Measurements from ENCODE around the gene PDZRN4. TPM values are rescaled to one million over a fixed set of nuclear protein-coding genes. Genes with fewer than 3 reads are reported as not detected.

PDZRN4 gene
- total RNA-seq, 1 experiment from 2014 or later = not detected

- H3K27me3 Mint-ChIP-seq (ENCODE audit: insufficient read depth, unreplicated experiment) = no peaks in the 10 kb centered on the region
- no peak overlapping the region for H3K4me3 Mint-ChIP-seq (ENCODE audit: unreplicated experiment)
- Histone ChIP-seq H3K4me3 (ENCODE audit: low read depth, low read length) (no peak overlapping the region), H3K36me3 (ENCODE audit: control insufficient read depth, insufficient read depth, low read length) (no peaks in the 10 kb centered on the region), H3K27me3 (replicated peaks; ENCODE audit: control insufficient read depth, insufficient read depth, low read length) (no peaks in the 10 kb centered on the region), H3K9me3 (no peaks in the 10 kb centered on the region), H3K4me1 (no peaks in the 10 kb centered on the region)
- DNase-seq = no peak
- H3K27ac Mint-ChIP-seq (ENCODE audit: unreplicated experiment) = no peak overlapping the region
- intact Hi-C loops (cut with micrococcal nuclease; ENCODE audit: unreplicated experiment) = no loop called here
- TF ChIP-seq CTCF (IDR thresholded peaks at IDR 0.05; ENCODE audit: insufficient read depth in 1 of 2, low read depth in 1 of 2, low read length in 1 of 2, severe bottlenecking in 1 of 2, unreplicated experiment in 1 of 2) = no peak
- ChIA-PET CTCF (no interaction called here), POLR2A (no interaction called here)
- H3K4me1 Mint-ChIP-seq (ENCODE audit: low read depth, unreplicated experiment) = no peaks in the 10 kb centered on the region
- H3K9me3 Mint-ChIP-seq (ENCODE audit: unreplicated experiment) = no peaks in the 10 kb centered on the region
- no TSS peak for BruUV-seq (replicated peaks)
- no peaks in the 10 kb centered on the region for H3K36me3 Mint-ChIP-seq (ENCODE audit: insufficient read depth, unreplicated experiment)
Observed at GRCh38 chr12:41142376-41142775, 45.7 kb upstream of the PDZRN4 start.

- POLR2A ChIA-PET = no interaction called here
- H3K9me3 Mint-ChIP-seq (ENCODE audit: unreplicated experiment) = no peaks in the 10 kb centered on the region
- no peaks in the 10 kb centered on the region for H3K27me3 Mint-ChIP-seq (ENCODE audit: insufficient read depth, unreplicated experiment)
- H3K36me3 Mint-ChIP-seq (ENCODE audit: insufficient read depth, unreplicated experiment) = no peaks in the 10 kb centered on the region
- no peaks in the 10 kb centered on the region for H3K27me3 ChIP-seq (replicated peaks; ENCODE audit: control insufficient read depth, insufficient read depth, low read length)
- no peak overlapping the region for H3K27ac Mint-ChIP-seq (ENCODE audit: unreplicated experiment)
- BruUV-seq (replicated peaks) = no TSS peak
- TF ChIP-seq CTCF (IDR thresholded peaks at IDR 0.05; ENCODE audit: insufficient read depth in 1 of 2, low read depth in 1 of 2, low read length in 1 of 2, severe bottlenecking in 1 of 2, unreplicated experiment in 1 of 2) = no peak
- DNase-seq = no peak
- no peaks in the 10 kb centered on the region for H3K36me3 ChIP-seq (ENCODE audit: control insufficient read depth, insufficient read depth, low read length)
- no peak overlapping the region for H3K4me3 Mint-ChIP-seq (ENCODE audit: unreplicated experiment)
- no peaks in the 10 kb centered on the region for H3K9me3 ChIP-seq
- H3K4me1 ChIP-seq = no peaks in the 10 kb centered on the region
- H3K4me1 Mint-ChIP-seq (ENCODE audit: low read depth, unreplicated experiment) = no peaks in the 10 kb centered on the region
- intact Hi-C loops (cut with micrococcal nuclease; ENCODE audit: unreplicated experiment) = no loop called here
- H3K4me3 ChIP-seq (ENCODE audit: low read depth, low read length) = no peak overlapping the region
- CTCF ChIA-PET = no interaction called here
Observed at GRCh38 chr12:41151793-41152192, 36.3 kb upstream of the PDZRN4 start.

- TF ChIP-seq CTCF (IDR thresholded peaks at IDR 0.05; ENCODE audit: insufficient read depth in 1 of 2, low read depth in 1 of 2, low read length in 1 of 2, severe bottlenecking in 1 of 2, unreplicated experiment in 1 of 2) = no peak
- Mint-ChIP-seq H3K36me3 (ENCODE audit: insufficient read depth, unreplicated experiment) (no peaks in the 10 kb centered on the region), H3K4me1 (ENCODE audit: low read depth, unreplicated experiment) (no peaks in the 10 kb centered on the region), H3K9me3 (ENCODE audit: unreplicated experiment) (no peaks in the 10 kb centered on the region), H3K27me3 (ENCODE audit: insufficient read depth, unreplicated experiment) (no peaks in the 10 kb centered on the region), H3K4me3 (ENCODE audit: unreplicated experiment) (no peak overlapping the region), H3K27ac (ENCODE audit: unreplicated experiment) (no peak overlapping the region)
- Histone ChIP-seq H3K36me3 (ENCODE audit: control insufficient read depth, insufficient read depth, low read length) (no peaks in the 10 kb centered on the region), H3K27me3 (replicated peaks; ENCODE audit: control insufficient read depth, insufficient read depth, low read length) (no peaks in the 10 kb centered on the region), H3K4me1 (no peaks in the 10 kb centered on the region), H3K4me3 (ENCODE audit: low read depth, low read length) (no peak overlapping the region), H3K9me3 (no peaks in the 10 kb centered on the region)
- POLR2A ChIA-PET = no interaction called here
- CTCF ChIA-PET = no interaction called here
- intact Hi-C loops (cut with micrococcal nuclease; ENCODE audit: unreplicated experiment) = no loop called here
- no peak for DNase-seq
- BruUV-seq (replicated peaks) = no TSS peak
Observed at GRCh38 chr12:41162461-41162860, 25.7 kb upstream of the PDZRN4 start.

Data from Caco-2 (cell line).